Medulla oblongata (tissue), 1 donor: ENCODE data around the gene UGP2.
"Not testable (repeated sequence)": the region's sequence is repeated elsewhere in the genome, so short reads cannot be mapped to it uniquely, and the experiment has no call there.

ENCODE experiments used
- DNase-seq: peaks from one replicate; pipeline ENCODE4 v3.0.0-alpha.2; 2015; ENCODE audit errors: extremely low spot score

Gene UGP2

GRCh38 chr2:63893163-63893562 is 51.5 kb downstream of the UGP2 start:
- no peak for DNase-seq

DNA sequence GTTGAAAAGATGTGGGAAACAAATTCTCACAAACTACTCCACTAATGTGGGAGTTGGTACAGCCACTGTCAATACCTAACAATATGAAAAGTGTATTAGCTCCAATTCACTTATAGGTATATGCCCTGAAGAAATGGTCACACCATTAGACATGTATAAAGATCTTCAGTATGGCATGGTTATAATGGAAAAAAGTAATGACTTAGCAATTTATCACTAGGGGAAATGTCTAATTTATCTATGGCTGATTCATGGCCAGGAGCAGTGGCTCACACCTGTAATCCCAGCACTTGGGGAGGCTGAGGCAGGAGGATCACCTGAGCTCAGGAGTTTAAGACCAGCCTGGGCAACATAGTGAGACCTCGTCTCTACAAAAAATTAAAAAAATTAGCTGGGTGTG is 52.5 kb downstream of the UGP2 start:
- no peak for DNase-seq

- DNase-seq: no peak
These were observed 57.1 kb downstream of the UGP2 start for GRCh38 chr2:63898839-63899238.

- DNase-seq: no peak
These were observed 57.9 kb downstream of the UGP2 start for GRCh38 chr2:63899639-63900038.

GRCh38 chr2:63902149-63902548 is 60.5 kb downstream of the UGP2 start:
- no peak for DNase-seq

- no peak for DNase-seq
These were observed 61.3 kb downstream of the UGP2 start for GRCh38 chr2:63903003-63903402.

DNA sequence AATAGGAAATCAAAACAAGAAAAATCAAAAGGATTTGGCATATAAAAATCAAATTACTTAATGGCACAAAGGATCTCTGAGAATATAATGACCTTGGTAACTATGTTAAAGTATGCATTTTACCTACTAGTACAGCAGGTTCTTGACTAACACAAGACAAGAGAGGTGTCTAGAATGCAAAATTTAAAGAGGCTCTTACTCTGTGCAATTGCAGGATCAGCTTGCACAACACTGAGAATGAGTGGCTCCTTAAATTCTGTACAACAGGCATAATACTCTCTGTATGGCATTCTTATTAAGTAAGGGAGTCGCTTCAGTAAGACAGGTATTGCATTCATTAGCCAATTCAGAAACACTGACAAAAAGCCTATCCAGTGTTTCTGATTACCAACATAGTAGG is 72.6 kb downstream of the UGP2 start:
- DNase-seq: no peak

DNA sequence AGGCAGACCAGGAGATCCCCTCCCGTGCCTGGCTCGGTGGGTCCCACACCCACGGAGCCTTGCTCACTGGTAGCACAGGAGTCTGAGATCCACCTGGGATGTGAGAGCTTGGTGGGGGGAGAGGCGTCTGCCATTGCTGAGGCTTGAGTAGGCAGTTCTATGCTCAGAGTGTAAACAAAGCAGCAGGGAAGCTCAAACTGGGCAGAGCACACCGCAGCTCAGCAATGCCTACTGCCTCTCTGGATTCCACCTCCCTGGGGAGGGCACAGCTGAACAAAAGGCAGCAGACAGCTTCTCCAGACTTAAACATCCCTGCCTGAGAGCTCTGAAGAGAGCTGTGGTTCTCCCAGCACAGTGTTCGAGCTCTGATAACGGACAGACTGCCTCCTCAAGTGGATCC is 85.1 kb downstream of the UGP2 start:
- DNase-seq: no peak

GRCh38 chr2:63932104-63932503 is 90.4 kb downstream of the UGP2 start:
- DNase-seq: not testable (repeated sequence)
